Loucy (cell line): Measurements from ENCODE around the gene PTCH2.

ENCODE experiments used
- H2AFZ ChIP-seq: fragments of 200-600 bp; sonication (generic); 2 replicates; pipeline ENCODE4 v1.6.0; 2016; ENCODE audit warnings: antibody characterized with exemption, mild to moderate bottlenecking, low read length, moderate library complexity
- H3F3A ChIP-seq: fragments of 200-600 bp; 2 replicates; pipeline ENCODE4 v1.6.0; 2016; ENCODE audit warnings: antibody characterized with exemption, low read depth, mild to moderate bottlenecking
- H3K27me3 ChIP-seq: fragments of 200-600 bp; sonication (generic); 2 replicates; pipeline ENCODE4 v1.6.1; 2014; ENCODE audit warnings: low read length, mild to moderate bottlenecking; ENCODE audit not compliant: insufficient read depth, poor library complexity, severe bottlenecking
- H3K36me3 ChIP-seq: fragments of 200-600 bp; sonication (generic); 2 replicates; pipeline ENCODE4 v1.6.1; 2016; ENCODE audit warnings: low read length; ENCODE audit not compliant: insufficient read depth
- H3K4me1 ChIP-seq: fragments of 200-600 bp; sonication (generic); 2 replicates; pipeline ENCODE4 v1.5.1; 2014; ENCODE audit warnings: low read length, mild to moderate bottlenecking; ENCODE audit not compliant: insufficient read depth, poor library complexity, severe bottlenecking
- H3K4me2 ChIP-seq: fragments of 200-600 bp; sonication (generic); 2 replicates; pipeline ENCODE4 v1.6.0; 2014; ENCODE audit warnings: antibody characterized with exemption, low read length, low read depth, mild to moderate bottlenecking; ENCODE audit not compliant: poor library complexity, severe bottlenecking
- H3K4me3 ChIP-seq: fragments of 200-600 bp; sonication (generic); 2 replicates; pipeline ENCODE4 v1.5.1; 2014; ENCODE audit warnings: low read length, mild to moderate bottlenecking, mixed read lengths; ENCODE audit not compliant: poor library complexity, severe bottlenecking
- H3K79me2 ChIP-seq: fragments of 200-600 bp; sonication (generic); 2 replicates; pipeline ENCODE4 v1.6.1; 2014; ENCODE audit warnings: low read length; ENCODE audit not compliant: insufficient read depth
- H3K9ac ChIP-seq: fragments of 200-600 bp; sonication (generic); 2 replicates; pipeline ENCODE4 v1.6.0; 2014; ENCODE audit warnings: mild to moderate bottlenecking, low read depth, low read length, moderate library complexity; ENCODE audit not compliant: poor library complexity, severe bottlenecking
- H3K9me2 ChIP-seq: fragments of 200-600 bp; sonication (generic); replicated peaks from 2 replicates; pipeline ENCODE4 v1.6.1; 2016; ENCODE audit warnings: low read depth, low read length, mixed read lengths
- H3K9me3 ChIP-seq: fragments of 200-600 bp; sonication (generic); 2 replicates; pipeline ENCODE4 v1.6.1; 2014; ENCODE audit warnings: mild to moderate bottlenecking, antibody characterized with exemption, low read length, low read depth; ENCODE audit not compliant: insufficient read depth
- H4K20me1 ChIP-seq: fragments of 200-600 bp; sonication (generic); 2 replicates; pipeline ENCODE4 v1.6.0; 2014; ENCODE audit warnings: antibody characterized with exemption, low read length, mild to moderate bottlenecking; ENCODE audit not compliant: insufficient read depth, poor library complexity, severe bottlenecking
- CTCF ChIP-seq: fragments of 200-600 bp; sonication (generic); conservative IDR thresholded peaks from 2 replicates; pipeline ENCODE4 v1.5.1; 2014; ENCODE audit warnings: mild to moderate bottlenecking, antibody characterized with exemption, low read length
- EZH2phosphoT487 ChIP-seq: fragments of 200-600 bp; IDR thresholded peaks from 2 replicates; pipeline ENCODE4 v1.6.1; 2018; ENCODE audit warnings: antibody characterized with exemption, mild to moderate bottlenecking, moderate library complexity, borderline replicate concordance

PTCH2 gene

GRCh38 chr1:44884746-44885145 is 41.7 kb upstream of the PTCH2 start:
- no peak overlapping the region for H2AFZ ChIP-seq
- peaks cover 19% of the 10 kb centered on the region for H3K36me3 ChIP-seq
- H3K4me2 ChIP-seq: no peak overlapping the region
- H3K4me3 ChIP-seq: no peak overlapping the region
- H3K9me3 ChIP-seq: peaks cover 15% of the 10 kb centered on the region
- H3K27me3 ChIP-seq: no peaks in the 10 kb centered on the region
- no peaks in the 10 kb centered on the region for H3K9me2 ChIP-seq
- H3K4me1 ChIP-seq: no peaks in the 10 kb centered on the region
- no peak for TF ChIP-seq CTCF
- TF ChIP-seq EZH2phosphoT487: no peak
- no peaks in the 10 kb centered on the region for H3F3A ChIP-seq
- H3K79me2 ChIP-seq: no peaks in the 10 kb centered on the region
- H4K20me1 ChIP-seq: no peaks in the 10 kb centered on the region
- no peak overlapping the region for H3K9ac ChIP-seq

GRCh38 chr1:44881011-44881632 is 38.1 kb upstream of the PTCH2 start:
- H3K36me3 ChIP-seq: peaks cover 19% of the 10 kb centered on the region; the same call in 1 of the 2 replicates
- no peak overlapping the region for H3K4me2 ChIP-seq
- no peaks in the 10 kb centered on the region for H3K79me2 ChIP-seq
- H3K9ac ChIP-seq: no peak overlapping the region
- H3K9me2 ChIP-seq: no peaks in the 10 kb centered on the region
- no peaks in the 10 kb centered on the region for H3K4me1 ChIP-seq
- H3F3A ChIP-seq: no peaks in the 10 kb centered on the region
- no peak overlapping the region for H2AFZ ChIP-seq
- TF ChIP-seq EZH2phosphoT487: no peak
- TF ChIP-seq CTCF: no peak
- H3K27me3 ChIP-seq: no peaks in the 10 kb centered on the region
- peaks cover 7% of the 10 kb centered on the region; the same call in 1 of the 2 replicates for H3K9me3 ChIP-seq
- no peak overlapping the region for H3K4me3 ChIP-seq
- H4K20me1 ChIP-seq: no peaks in the 10 kb centered on the region

GRCh38 chr1:44874155-44874554 is 31.1 kb upstream of the PTCH2 start:
- no peaks in the 10 kb centered on the region for H4K20me1 ChIP-seq
- no peak overlapping the region for H3K4me2 ChIP-seq
- peaks cover 2% of the 10 kb centered on the region; the same call in 1 of the 2 replicates for H3K36me3 ChIP-seq

More at GRCh38 chr1:44874155-44874554, 31.1 kb upstream of the PTCH2 start:
- Histone ChIP-seq H3K27me3 (no peaks in the 10 kb centered on the region), H3K4me3 (no peak overlapping the region), H3K9ac (no peak overlapping the region), H3K79me2 (no peaks in the 10 kb centered on the region), H3K9me2 (no peaks in the 10 kb centered on the region), H3K4me1 (no peaks in the 10 kb centered on the region), H2AFZ (no peak overlapping the region), H3F3A (no peaks in the 10 kb centered on the region), H3K9me3 (no peaks in the 10 kb centered on the region)
- TF ChIP-seq EZH2phosphoT487: no peak
- TF ChIP-seq CTCF: no peak
